CD14-positive monocyte (primary cell): ENCODE measurements around the gene PET117. TPM values are rescaled to one million over a fixed set of nuclear protein-coding genes. Genes with fewer than 3 reads are reported as not detected.

ENCODE experiments used
- DNase-seq, 3 donors: peaks; one replicate each; pipeline ENCODE4 v3.0.0-alpha.2; 2011 to 2022
- H2AFZ ChIP-seq: 2 replicates; pipeline ENCODE4 v1.6.0; 2012; ENCODE audit warnings: mild to moderate bottlenecking, low read depth, low read length, inconsistent platforms; ENCODE audit not compliant: insufficient read depth, poor library complexity, severe bottlenecking
- H3K27ac ChIP-seq, 2 donors: 1 replicate in 1 of 2; 2 replicates in 1 of 2; pipeline ENCODE4 v1.5.1; 2012 to 2013; ENCODE audit warnings: low read length in 2 of 2, control low read depth in 1 of 2, inconsistent platforms in 1 of 2, low read depth in 1 of 2, mild to moderate bottlenecking in 1 of 2
- H3K27me3 ChIP-seq, 2 donors: one replicate each; pipeline versions ENCODE4 v1.6.0 to v1.6.1; 2011 to 2013; ENCODE audit warnings: low read length in 2 of 2; ENCODE audit not compliant: control insufficient read depth in 2 of 2, insufficient read depth in 2 of 2
- H3K36me3 ChIP-seq, 2 donors: replicated peaks in 1 of 2; 1 replicate in 1 of 2; 2 replicates in 1 of 2; pipeline versions ENCODE4 v1.5.1 to v1.6.1; 2012 to 2013; ENCODE audit warnings: low read length in 2 of 2, control low read depth in 1 of 2, inconsistent platforms in 1 of 2, mild to moderate bottlenecking in 1 of 2; ENCODE audit not compliant: insufficient read depth in 2 of 2, control insufficient read depth in 1 of 2
- H3K4me1 ChIP-seq, 2 donors: 1 replicate in 1 of 2; 2 replicates in 1 of 2; pipeline versions ENCODE4 v1.5.1 to v1.6.1; 2012 to 2013; ENCODE audit warnings: low read length in 2 of 2, control low read depth in 1 of 2, inconsistent platforms in 1 of 2, mild to moderate bottlenecking in 1 of 2, moderate library complexity in 1 of 2; ENCODE audit not compliant: insufficient read depth in 2 of 2, control insufficient read depth in 1 of 2
- H3K4me2 ChIP-seq: replicated peaks from 2 replicates; pipeline ENCODE3; 2012; ENCODE audit warnings: low read length, moderate library complexity, mild to moderate bottlenecking; ENCODE audit not compliant: poor library complexity, severe bottlenecking; ENCODE audit errors: extremely low read depth
- H3K4me3 ChIP-seq, 3 experiments: fragments of 200-600 bp in 1 of 3; sonication (generic) in 1 of 3; replicated peaks in 1 of 3; 1 replicate in 2 of 3; 2 replicates in 1 of 3; pipeline ENCODE4 v1.5.1; 2011 to 2013; ENCODE audit warnings: low read length in 3 of 3, mild to moderate bottlenecking in 3 of 3, control low read depth in 2 of 3, low read depth in 2 of 3, inconsistent platforms in 1 of 3, moderate library complexity in 1 of 3
- H3K79me2 ChIP-seq: 2 replicates; pipeline ENCODE4 v1.6.0; 2012; ENCODE audit warnings: mild to moderate bottlenecking, control low read depth, inconsistent platforms, low read length, moderate library complexity; ENCODE audit not compliant: insufficient read depth
- H3K9ac ChIP-seq: 2 replicates; pipeline ENCODE4 v1.6.0; 2017; ENCODE audit warnings: low read length, mild to moderate bottlenecking; ENCODE audit not compliant: insufficient read depth, poor library complexity, severe bottlenecking
- H3K9me3 ChIP-seq, 2 donors: replicated peaks in 1 of 2; 1 replicate in 1 of 2; 2 replicates in 1 of 2; pipeline versions ENCODE4 v1.5.1 to v1.6.1; 2012 to 2013; ENCODE audit warnings: low read length in 2 of 2, control low read depth in 1 of 2; ENCODE audit not compliant: control insufficient read depth in 1 of 2, insufficient read depth in 1 of 2
- H4K20me1 ChIP-seq: 2 replicates; pipeline ENCODE4 v1.6.0; 2012; ENCODE audit warnings: mild to moderate bottlenecking, low read length, control low read depth, moderate library complexity; ENCODE audit not compliant: insufficient read depth
- H3K27ac Mint-ChIP-seq, 7 donors: one replicate each; pipeline ENCODE4 v1.8.0; 2020; ENCODE audit warnings: mild to moderate bottlenecking in 7 of 7, mixed read lengths in 7 of 7, moderate library complexity in 6 of 7, inconsistent platforms in 2 of 7
- H3K27me3 Mint-ChIP-seq, 3 donors: one replicate each; pipeline ENCODE4 v1.8.0; 2021 to 2022; ENCODE audit warnings: low read depth in 3 of 3, mild to moderate bottlenecking in 3 of 3, mixed read lengths in 3 of 3, moderate library complexity in 3 of 3, inconsistent platforms in 1 of 3
- H3K36me3 Mint-ChIP-seq, 2 donors: one replicate each; pipeline ENCODE4 v1.8.0; 2020; ENCODE audit warnings: mixed read lengths in 2 of 2, inconsistent platforms in 1 of 2, mild to moderate bottlenecking in 1 of 2
- H3K4me1 Mint-ChIP-seq: one replicate; pipeline ENCODE4 v1.8.0; 2020; ENCODE audit warnings: mild to moderate bottlenecking, mixed read lengths
- H3K4me3 Mint-ChIP-seq, 2 donors: one replicate each; pipeline ENCODE4 v1.8.0; 2020; ENCODE audit warnings: mild to moderate bottlenecking in 2 of 2, mixed read lengths in 2 of 2, moderate library complexity in 1 of 2
- H3K9me3 Mint-ChIP-seq, 7 donors: one replicate each; pipeline ENCODE4 v1.8.0; 2020 to 2022; ENCODE audit warnings: mixed read lengths in 7 of 7, mild to moderate bottlenecking in 6 of 7, moderate library complexity in 6 of 7, inconsistent platforms in 2 of 7
- WGBS: methylation state at CpG from one replicate; pipeline ENCODE4 v1.1.5; 2013; ENCODE audit warnings: missing lambda C conversion rate; ENCODE audit not compliant: insufficient coverage; 5-methylcytosine and 5-hydroxymethylcytosine counted together
- intact Hi-C, 2 donors: fragments of 100-400 bp; cut with micrococcal nuclease; formaldehyde crosslinking; loops; one replicate each; pipeline versions ENCODE4 v1.15.0 to v1.15.1; 2023
- polyA plus RNA-seq, 3 donors: library from polyadenylated mRNA; depleted of rRNA in 1 of 3; unstranded in 2 of 3; stranded (reverse) in 1 of 3; fragments of 300-500 nt in 2 of 3; fragments of >200 nt in 1 of 3; fragmentation: Illumina TruSeq in 2 of 3; gene quantifications; 1 replicate in 2 of 3; 2 replicates in 1 of 3; pipeline ENCODE4 v1.2.3, GENCODE V29; 2012 to 2021
- TF ChIP-seq, protein P1 (sequence below): fragments of 200-600 bp; IDR thresholded peaks from one replicate; pipeline ENCODE4 v1.8.0; 2022; ENCODE audit warnings: antibody characterized with exemption, mild to moderate bottlenecking

PET117 gene
- polyA plus RNA-seq, 3 donors: 3.9 to 19.5 (median 16.6) TPM

DNA sequence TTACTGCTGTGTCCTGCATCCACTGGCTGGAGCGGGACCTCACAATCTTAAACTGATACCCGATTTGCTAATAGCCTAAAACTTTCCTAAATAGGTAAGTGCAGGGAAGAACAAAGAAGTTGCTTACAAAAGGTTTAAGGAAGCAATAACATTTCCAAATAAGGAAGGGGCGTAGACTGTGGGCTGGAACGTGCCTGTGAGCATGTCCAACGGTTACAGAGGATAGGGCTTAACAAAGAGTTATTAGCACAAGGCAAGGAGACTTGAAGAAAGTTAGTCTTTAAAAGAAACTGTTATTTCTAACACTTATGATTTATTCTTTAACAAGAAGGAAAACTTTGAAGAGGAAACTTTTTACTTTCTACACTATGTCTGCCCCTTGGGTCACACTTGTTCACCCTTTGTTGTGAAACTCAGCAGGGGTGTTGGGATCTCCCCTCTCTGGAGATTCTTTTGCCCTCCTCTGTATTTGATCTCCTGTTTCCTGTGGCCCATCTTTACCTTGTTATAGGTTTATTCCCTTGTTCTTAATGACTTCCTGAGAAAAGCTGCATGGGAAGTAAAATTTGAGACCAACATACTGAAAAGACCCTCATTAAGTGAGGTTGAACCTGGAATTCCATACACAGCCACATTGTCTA is 28.7 kb downstream of the PET117 start:
- H3K9me3 ChIP-seq: no peaks in the 10 kb centered on the region
- Mint-ChIP-seq H3K9me3 (no peaks in the 10 kb centered on the region), H3K36me3 (peaks cover 52 to 62% of the 10 kb centered on the region in 2 donors), H3K27me3 (no peaks in the 10 kb centered on the region), H3K4me1 (peaks cover 19% of the 10 kb centered on the region), H3K4me3 (no peak overlapping the region), H3K27ac (peak overlapping the region in 4 of 7 donors; percentile 43 to 77 (median 71))
- DNase-seq: no peak
- no peaks in the 10 kb centered on the region for H3K27me3 ChIP-seq
- H3K4me2 ChIP-seq: no peak overlapping the region
- H3K79me2 ChIP-seq: peaks cover 10% of the 10 kb centered on the region
- TF ChIP-seq, protein P1, sequence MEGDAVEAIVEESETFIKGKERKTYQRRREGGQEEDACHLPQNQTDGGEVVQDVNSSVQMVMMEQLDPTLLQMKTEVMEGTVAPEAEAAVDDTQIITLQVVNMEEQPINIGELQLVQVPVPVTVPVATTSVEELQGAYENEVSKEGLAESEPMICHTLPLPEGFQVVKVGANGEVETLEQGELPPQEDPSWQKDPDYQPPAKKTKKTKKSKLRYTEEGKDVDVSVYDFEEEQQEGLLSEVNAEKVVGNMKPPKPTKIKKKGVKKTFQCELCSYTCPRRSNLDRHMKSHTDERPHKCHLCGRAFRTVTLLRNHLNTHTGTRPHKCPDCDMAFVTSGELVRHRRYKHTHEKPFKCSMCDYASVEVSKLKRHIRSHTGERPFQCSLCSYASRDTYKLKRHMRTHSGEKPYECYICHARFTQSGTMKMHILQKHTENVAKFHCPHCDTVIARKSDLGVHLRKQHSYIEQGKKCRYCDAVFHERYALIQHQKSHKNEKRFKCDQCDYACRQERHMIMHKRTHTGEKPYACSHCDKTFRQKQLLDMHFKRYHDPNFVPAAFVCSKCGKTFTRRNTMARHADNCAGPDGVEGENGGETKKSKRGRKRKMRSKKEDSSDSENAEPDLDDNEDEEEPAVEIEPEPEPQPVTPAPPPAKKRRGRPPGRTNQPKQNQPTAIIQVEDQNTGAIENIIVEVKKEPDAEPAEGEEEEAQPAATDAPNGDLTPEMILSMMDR: no peak
- peak overlapping the region in 1 of 2 donors; percentile 21 for H3K27ac ChIP-seq
- intact Hi-C loops: no loop called here
- WGBS: no CpG with 5 or more reads among the region's 5 CpGs
- H2AFZ ChIP-seq: no peak overlapping the region
- peaks cover 12% of the 10 kb centered on the region in 2 donors for H3K4me1 ChIP-seq
- H3K4me3 ChIP-seq: no peak overlapping the region
- H4K20me1 ChIP-seq: peaks cover 5% of the 10 kb centered on the region
- peaks cover 28 to 77% of the 10 kb centered on the region in 2 donors for H3K36me3 ChIP-seq
- H3K9ac ChIP-seq: no peak overlapping the region

DNA sequence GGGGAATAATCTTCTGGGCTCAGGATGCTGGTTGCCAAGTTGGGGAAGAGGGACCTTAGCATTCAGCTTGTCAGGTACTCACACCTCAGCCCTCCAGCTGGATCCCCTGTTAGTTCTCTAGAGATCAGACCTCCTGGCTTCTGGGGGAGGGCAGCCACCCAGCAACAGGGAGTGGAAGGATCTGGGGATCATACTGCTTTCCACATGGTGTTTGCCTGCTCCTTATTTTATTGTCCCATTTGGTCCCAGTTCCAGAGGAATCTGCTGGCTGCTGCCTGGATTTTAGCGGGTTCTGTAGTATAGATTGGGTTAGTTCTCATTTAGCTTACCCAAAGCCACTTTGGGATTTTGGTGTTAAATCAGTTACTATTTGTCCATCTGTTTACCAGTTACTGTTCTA is 29.3 kb downstream of the PET117 start:
- Histone ChIP-seq H3K4me1 (peaks cover 12% of the 10 kb centered on the region in 2 donors), H3K36me3 (peaks cover 22 to 75% of the 10 kb centered on the region in 2 donors), H3K79me2 (peaks cover 10% of the 10 kb centered on the region), H3K4me3 (no peak overlapping the region), H3K4me2 (no peak overlapping the region), H3K9ac (no peak overlapping the region), H3K27me3 (no peaks in the 10 kb centered on the region), H3K27ac (peak overlapping the region in 1 of 2 donors; percentile 21), H3K9me3 (no peaks in the 10 kb centered on the region), H2AFZ (no peak overlapping the region), H4K20me1 (peaks cover 5% of the 10 kb centered on the region)
- H3K4me1 Mint-ChIP-seq: peaks cover 19% of the 10 kb centered on the region
- no peaks in the 10 kb centered on the region for H3K27me3 Mint-ChIP-seq
- H3K4me3 Mint-ChIP-seq: no peak overlapping the region
- no CpG with 5 or more reads among the region's 1 CpG for WGBS
- H3K27ac Mint-ChIP-seq: no peak overlapping the region
- DNase-seq: no peak
- intact Hi-C loops: no loop called here
- TF ChIP-seq, protein P1: no peak
- H3K36me3 Mint-ChIP-seq: peaks cover 49 to 61% of the 10 kb centered on the region in 2 donors
- no peaks in the 10 kb centered on the region for H3K9me3 Mint-ChIP-seq
